Spleen (tissue), 11 donors: Measurements from ENCODE around the gene RAB11FIP4. TPM values are rescaled to one million over a fixed set of nuclear protein-coding genes. Genes with fewer than 3 reads are reported as not detected.

Source experiments
- DNase-seq: peaks from one replicate; pipeline ENCODE4 v3.0.0-alpha.2; 2020
- H3K27ac ChIP-seq, 8 donors: fragments of 200-600 bp; sonication (generic) in 7 of 8; 1 replicate in 4 of 8; 2 replicates in 4 of 8; pipeline versions ENCODE4 v1.5.0 to v1.8.0; 2016 to 2021; ENCODE audit warnings: inconsistent platforms in 4 of 8, mild to moderate bottlenecking in 4 of 8, moderate library complexity in 1 of 8
- H3K27me3 ChIP-seq, 7 donors: fragments of 200-600 bp; sonication (generic) in 6 of 7; replicated peaks in 1 of 7; 1 replicate in 4 of 7; 2 replicates in 3 of 7; pipeline versions ENCODE4 v1.5.0 to v1.8.0; 2016 to 2021; ENCODE audit warnings: inconsistent platforms in 3 of 7, mild to moderate bottlenecking in 1 of 7
- H3K36me3 ChIP-seq, 6 donors: fragments of 200-600 bp; sonication (generic) in 5 of 6; 1 replicate in 4 of 6; 2 replicates in 2 of 6; pipeline versions ENCODE4 v1.5.0 to v1.8.0; 2016 to 2021; ENCODE audit warnings: inconsistent platforms in 2 of 6
- H3K4me1 ChIP-seq, 6 donors: fragments of 200-600 bp; sonication (generic) in 5 of 6; 1 replicate in 3 of 6; 2 replicates in 3 of 6; pipeline versions ENCODE4 v1.5.0 to v1.8.0; 2016 to 2021; ENCODE audit warnings: inconsistent platforms in 3 of 6
- H3K4me3 ChIP-seq, 8 donors: fragments of 200-600 bp; sonication (generic) in 7 of 8; 1 replicate in 4 of 8; 2 replicates in 4 of 8; pipeline versions ENCODE4 v1.5.0 to v1.8.0; 2016 to 2021; ENCODE audit warnings: inconsistent platforms in 4 of 8, mild to moderate bottlenecking in 4 of 8, moderate library complexity in 2 of 8
- H3K9me3 ChIP-seq, 8 donors: fragments of 200-600 bp; sonication (generic) in 7 of 8; 1 replicate in 4 of 8; 2 replicates in 4 of 8; pipeline versions ENCODE4 v1.5.0 to v1.8.0; 2016 to 2021; ENCODE audit warnings: inconsistent platforms in 4 of 8
- CTCF ChIP-seq, 11 experiments: fragments of 200-600 bp in 7 of 11; fragments of 450-650 bp in 4 of 11; sonication (generic) in 4 of 11; IDR thresholded peaks in 8 of 11; conservative IDR thresholded peaks in 3 of 11; 1 replicate in 7 of 11; 2 replicates in 4 of 11; pipeline versions ENCODE4 v1.4.0 to v1.8.0; 2016 to 2021; ENCODE audit warnings: antibody characterized with exemption in 11 of 11, inconsistent platforms in 4 of 11, mild to moderate bottlenecking in 1 of 11
- POLR2A ChIP-seq, 3 donors: fragments of 450-650 bp; IDR thresholded peaks; one replicate each; pipeline ENCODE4 v1.5.1; 2017; ENCODE audit warnings: antibody characterized with exemption in 3 of 3, mild to moderate bottlenecking in 1 of 3
- POLR2AphosphoS5 ChIP-seq, 3 donors: sonication (generic); formaldehyde crosslinking; IDR thresholded peaks; one replicate each; pipeline ENCODE4 v1.5.1; 2017; ENCODE audit warnings: antibody characterized with exemption in 3 of 3
- WGBS, 5 donors: extraction: QIAGEN DNeasy Blood & Tissue Kit in 3 of 5; methylation state at CpG; one replicate each; pipeline versions ENCODE4 v1.1.5 to v1.1.7; 2013 to 2018; 5-methylcytosine and 5-hydroxymethylcytosine counted together
- intact Hi-C: fragments of 100-400 bp; cut with DNase I; formaldehyde crosslinking; loops from one replicate; pipeline ENCODE4 v1.15.0; 2023; ENCODE audit warnings: low total_unique reads
- polyA plus RNA-seq, 3 donors: library from polyadenylated mRNA; stranded (reverse); fragments of 200-250 nt; gene quantifications; one replicate each; pipeline ENCODE4 v1.2.1, GENCODE V29; 2013
- total RNA-seq, 7 donors: library from RNA; depleted of rRNA in 3 of 7; stranded (reverse); fragments of >200 nt in 3 of 7; fragmentation: NEBNext Ultra II Directional in 4 of 7; extraction: Animal tissue kit (Norgen Biotek cat#: 25700) in 4 of 7; gene quantifications; one replicate each; pipeline versions ENCODE4 v1.1.0 to v1.2.1, GENCODE V29; 2016 to 2021
- donor health status: healthy with polysubstance abuse.
- donor health status: DM: no; HTN: no; CAD: no; lungs with moderate emphysema.
- donor health status: DM: no; HTN: no; CAD: no.
- donor health status: Bipolar disorder and iron deficiency.
- donor health status: healthy.
- donor health status: DM: no; HTN: no; CAD: no.
- donor health status: DM: yes; HTN: yes; CAD: no.

Gene RAB11FIP4
- total and polyA plus RNA-seq, 10 donors = 5.5 to 25.2 (median 20.9) TPM

DNA sequence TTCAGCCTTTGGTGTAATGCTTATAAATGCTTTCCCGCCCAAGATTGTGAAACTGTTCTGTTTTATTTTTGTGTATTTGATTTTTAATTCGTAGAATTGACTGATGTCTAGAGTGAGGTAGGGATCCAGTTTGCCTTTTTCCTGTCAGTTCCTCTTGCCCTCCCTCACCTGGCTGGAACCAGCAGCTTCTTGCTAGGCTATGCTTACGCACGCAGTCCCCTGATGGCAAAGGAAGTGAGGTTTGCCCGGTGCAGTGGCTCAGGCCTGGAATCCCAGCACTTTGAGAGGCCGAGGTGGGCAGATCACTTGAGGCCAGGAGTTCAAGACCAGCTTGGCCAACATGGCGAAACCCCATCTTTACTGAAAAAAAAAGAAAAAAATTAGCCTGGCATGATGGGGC lies 51.9 kb downstream of the RAB11FIP4 start:
- TF ChIP-seq POLR2A (IDR thresholded peaks at IDR 0.05) (no peak), CTCF (IDR thresholded peaks at IDR 0.05 in 8 of 11, conservative IDR thresholded peaks at IDR 0.05 in 3 of 11) (no peak), POLR2AphosphoS5 (IDR thresholded peaks at IDR 0.05) (no peak)
- intact Hi-C loops = no loop called here
- no peaks in the 10 kb centered on the region for H3K9me3 ChIP-seq
- no peaks in the 10 kb centered on the region for H3K36me3 ChIP-seq
- WGBS, 5 donors = 84 to 91% (median 89%) methylated on average over 7 of the region's 7 CpGs
- no peak overlapping the region for H3K27ac ChIP-seq
- no peak overlapping the region for H3K4me3 ChIP-seq
- DNase-seq = peak; percentile 34
- no peaks in the 10 kb centered on the region for H3K27me3 ChIP-seq
- no peaks in the 10 kb centered on the region for H3K4me1 ChIP-seq

GRCh38 chr17:31444026-31444425 lies 52.6 kb downstream of the RAB11FIP4 start:
- H3K9me3 ChIP-seq = no peaks in the 10 kb centered on the region
- TF ChIP-seq POLR2A (IDR thresholded peaks at IDR 0.05) = no peak
- no peak for TF ChIP-seq CTCF (IDR thresholded peaks at IDR 0.05 in 8 of 11, conservative IDR thresholded peaks at IDR 0.05 in 3 of 11)
- TF ChIP-seq POLR2AphosphoS5 (IDR thresholded peaks at IDR 0.05) = no peak
- H3K4me1 ChIP-seq = peaks cover 0 to 2% (median 0%) of the 10 kb centered on the region in 6 donors
- no peaks in the 10 kb centered on the region for H3K27me3 ChIP-seq
- H3K36me3 ChIP-seq = no peaks in the 10 kb centered on the region
- DNase-seq = no peak
- no peak overlapping the region for H3K4me3 ChIP-seq
- H3K27ac ChIP-seq = no peak overlapping the region
- WGBS, 5 donors = 78 to 88% (median 82%) methylated on average over 2 of the region's 2 CpGs
- intact Hi-C loops = no loop called here

GRCh38 chr17:31446195-31446967 lies 54.9 kb downstream of the RAB11FIP4 start:
- Histone ChIP-seq H3K27ac (no peak overlapping the region), H3K4me1 (peaks cover 0 to 16% (median 2%) of the 10 kb centered on the region in 6 donors), H3K27me3 (no peaks in the 10 kb centered on the region), H3K9me3 (no peaks in the 10 kb centered on the region), H3K4me3 (no peak overlapping the region), H3K36me3 (no peaks in the 10 kb centered on the region)
- no peak for TF ChIP-seq POLR2AphosphoS5 (IDR thresholded peaks at IDR 0.05)
- TF ChIP-seq POLR2A (IDR thresholded peaks at IDR 0.05) = no peak
- TF ChIP-seq CTCF (IDR thresholded peaks at IDR 0.05 in 8 of 11, conservative IDR thresholded peaks at IDR 0.05 in 3 of 11) = no peak
- no peak for DNase-seq
- 86 to 88% (median 86%) methylated on average over 13 of the region's 13 CpGs for WGBS, 5 donors
- intact Hi-C loops = no loop called here

DNA sequence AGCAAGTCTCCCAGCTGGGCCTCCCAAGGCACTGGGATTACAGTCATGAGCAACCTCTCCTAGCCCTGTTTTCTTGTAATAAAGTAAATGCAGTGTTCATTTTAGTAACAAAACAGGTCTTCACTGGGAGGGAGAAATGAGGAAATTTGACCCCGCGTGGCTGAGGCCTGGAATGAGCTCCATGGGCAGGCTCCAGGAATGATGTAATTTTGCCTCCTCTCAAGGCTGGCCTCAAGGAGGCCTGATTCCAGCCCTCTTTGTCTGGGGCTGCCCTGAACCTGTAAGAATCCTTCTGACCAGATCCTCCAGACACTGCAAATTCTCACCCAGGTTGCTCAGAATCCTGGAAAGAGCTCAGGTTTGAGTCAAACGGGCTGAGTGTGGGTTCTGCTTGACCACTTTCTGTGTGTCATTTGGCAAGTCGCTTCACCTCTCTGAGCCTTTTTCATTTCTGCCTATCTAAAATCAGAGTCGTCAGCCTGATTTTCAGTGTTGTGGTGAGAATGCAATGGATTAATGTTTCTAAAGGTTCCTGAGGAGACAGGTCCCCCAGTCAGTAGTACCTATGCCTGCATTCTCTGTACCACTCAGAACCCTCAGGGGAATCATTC lies 57.1 kb downstream of the RAB11FIP4 start:
- H3K36me3 ChIP-seq = no peaks in the 10 kb centered on the region
- 75 to 87% (median 81%) methylated on average over 5 of the region's 5 CpGs for WGBS, 5 donors
- no peak for DNase-seq
- intact Hi-C loops = no loop called here
- H3K4me1 ChIP-seq = peaks cover 0 to 29% (median 11%) of the 10 kb centered on the region in 6 donors
- H3K9me3 ChIP-seq = no peaks in the 10 kb centered on the region
- no peak overlapping the region for H3K4me3 ChIP-seq
- H3K27me3 ChIP-seq = no peaks in the 10 kb centered on the region
- no peak for TF ChIP-seq POLR2AphosphoS5 (IDR thresholded peaks at IDR 0.05)
- no peak for TF ChIP-seq CTCF (IDR thresholded peaks at IDR 0.05 in 8 of 11, conservative IDR thresholded peaks at IDR 0.05 in 3 of 11)
- no peak for TF ChIP-seq POLR2A (IDR thresholded peaks at IDR 0.05)
- H3K27ac ChIP-seq = no peak overlapping the region
